Heart left ventricle (tissue), 16 donors: ENCODE data around the gene NKAIN2. TPM values are rescaled to one million over a fixed set of nuclear protein-coding genes. Genes with fewer than 3 reads are reported as not detected.

Experiments
- ATAC-seq, 4 donors: fragments of 200-7000 bp; cut with Tn5 transposase; one replicate each; pipeline ENCODE4 v1.9.1; 2020 to 2022; ENCODE audit warnings: moderate library complexity in 4 of 4, mild to moderate bottlenecking in 3 of 4, moderate number of reproducible peaks in 1 of 4
- DNase-seq, 5 donors: peaks; one replicate each; pipeline ENCODE4 v3.0.0-alpha.2; 2020
- H3K27ac ChIP-seq, 12 donors: fragments of 200-600 bp; sonication (generic) in 4 of 12; one replicate each; pipeline versions ENCODE4 v1.5.0 to v1.8.0; 2016 to 2022; ENCODE audit warnings: mild to moderate bottlenecking in 2 of 12
- H3K27me3 ChIP-seq, 9 donors: fragments of 200-600 bp; sonication (generic) in 2 of 9; one replicate each; pipeline versions ENCODE4 v1.5.1 to v1.8.0; 2016 to 2022; ENCODE audit warnings: mild to moderate bottlenecking in 3 of 9
- H3K36me3 ChIP-seq, 9 donors: fragments of 200-600 bp; sonication (generic) in 2 of 9; one replicate each; pipeline versions ENCODE4 v1.5.0 to v1.8.0; 2018 to 2022; ENCODE audit warnings: mild to moderate bottlenecking in 2 of 9
- H3K4me1 ChIP-seq, 12 donors: fragments of 200-600 bp; sonication (generic) in 4 of 12; one replicate each; pipeline versions ENCODE4 v1.5.0 to v1.8.0; 2016 to 2022; ENCODE audit warnings: mild to moderate bottlenecking in 3 of 12
- H3K4me3 ChIP-seq, 12 donors: fragments of 200-600 bp; sonication (generic) in 4 of 12; one replicate each; pipeline versions ENCODE4 v1.5.0 to v1.8.0; 2017 to 2022; ENCODE audit warnings: mild to moderate bottlenecking in 9 of 12, moderate library complexity in 4 of 12
- H3K9me3 ChIP-seq, 12 donors: fragments of 200-600 bp; sonication (generic) in 4 of 12; one replicate each; pipeline versions ENCODE4 v1.5.0 to v1.8.0; 2016 to 2022; ENCODE audit warnings: mild to moderate bottlenecking in 1 of 12
- CTCF ChIP-seq, 12 donors: fragments of 200-600 bp; sonication (generic) in 4 of 12; IDR thresholded peaks; one replicate each; pipeline versions ENCODE4 v1.5.0 to v1.8.0; 2018 to 2022; ENCODE audit warnings: antibody characterized with exemption in 12 of 12, mild to moderate bottlenecking in 5 of 12
- POLR2A ChIP-seq, 2 donors: fragments of 450-650 bp; IDR thresholded peaks; one replicate each; pipeline ENCODE4 v1.6.1; 2017; ENCODE audit warnings: antibody characterized with exemption in 2 of 2, mild to moderate bottlenecking in 2 of 2, moderate library complexity in 2 of 2
- WGBS, 4 donors: extraction: QIAGEN DNeasy Blood & Tissue Kit in 2 of 4; methylation state at CpG; one replicate each; pipeline versions ENCODE4 v1.1.5 to v1.1.7; 2013 to 2018; 5-methylcytosine and 5-hydroxymethylcytosine counted together
- intact Hi-C, 10 donors: fragments of 100-400 bp; cut with DNase I; formaldehyde crosslinking; loops; one replicate each; pipeline versions ENCODE4 v1.11.1 to v1.14.2; 2022
- polyA plus RNA-seq, 2 donors: library from polyadenylated mRNA; stranded (reverse); fragments of 200-250 nt; gene quantifications; one replicate each; pipeline ENCODE4 v1.2.3, GENCODE V29; 2013
- total RNA-seq, 9 donors: library from RNA; depleted of rRNA in 2 of 9; stranded (reverse); fragments of >200 nt in 2 of 9; fragmentation: NEBNext Ultra II Directional in 3 of 9; extraction: Animal tissue kit (Norgen Biotek cat#: 25700) in 3 of 9; gene quantifications; one replicate each; pipeline versions ENCODE4 v1.1.0 to v1.2.4, GENCODE V29; 2016 to 2023
- donor health status: ischemic (EF 13 %, LVEDD 7.1; RV severe dilation, severe dysfunction).
- donor health status: healthy with polysubstance abuse.
- donor health status: DM: no; HTN: yes; CAD: no.
- donor health status: DM: no; HTN: no; CAD: no.
- donor health status: ischemic (EF 25% LVEDD 6.9; RV normal size, moderate dysfunction).
- donor health status: ischemic (EF 25% LVEDD 5.7; RV mildly dilated, moderate dysfunction).
- donor health status: healthy.
- donor health status: DM: yes; HTN: yes; CAD: no.
- donor health status: ischemic (EF 35%, LVEDD 5.7; RV mildly dilated, moderate dysfunction).
- donor health status: nonischemic (EF 11% LVEDD 7.7; RV severe dilation, severe dysfunction).
- donor health status: DM: yes; HTN: yes; CAD: no.
- donor health status: PGD.
- donor health status: ischemic (EF 29% LVEDD 5.4; RV normal size, mild dysfunction).
- donor health status: nonischemic (EF 23%, LVEDD 6.1; RV moderate dilation, normal function).

The NKAIN2 gene
- total and polyA plus RNA-seq, 11 donors, result 0.19 to 0.83 (median 0.33) TPM; not detected in 2

- H3K27ac ChIP-seq, result no peak overlapping the region
- no peak overlapping the region for H3K4me3 ChIP-seq
- H3K9me3 ChIP-seq, result no peaks in the 10 kb centered on the region
- intact Hi-C loops, result no loop called here
- DNase-seq (no peak), ATAC-seq (no peak)
- TF ChIP-seq CTCF (IDR thresholded peaks at IDR 0.05), result no peak
- TF ChIP-seq POLR2A (IDR thresholded peaks at IDR 0.05), result no peak
- H3K4me1 ChIP-seq, result no peaks in the 10 kb centered on the region
- 77 to 82% (median 79%) methylated on average over 2 of the region's 2 CpGs for WGBS, 4 donors
- no peaks in the 10 kb centered on the region for H3K36me3 ChIP-seq
- no peaks in the 10 kb centered on the region for H3K27me3 ChIP-seq
Observed at GRCh38 chr6:124142852-124143251, 339.2 kb downstream of the NKAIN2 start.

GRCh38 chr6:124143435-124143834, 339.8 kb downstream of the NKAIN2 start:
- Histone ChIP-seq H3K4me3 (no peak overlapping the region), H3K36me3 (no peaks in the 10 kb centered on the region), H3K27me3 (no peaks in the 10 kb centered on the region), H3K4me1 (no peaks in the 10 kb centered on the region), H3K9me3 (no peaks in the 10 kb centered on the region), H3K27ac (no peak overlapping the region)
- ATAC-seq (no peak), DNase-seq (no peak)
- intact Hi-C loops, result no loop called here
- no peak for TF ChIP-seq CTCF (IDR thresholded peaks at IDR 0.05)
- no peak for TF ChIP-seq POLR2A (IDR thresholded peaks at IDR 0.05)

- TF ChIP-seq POLR2A (IDR thresholded peaks at IDR 0.05), result no peak
- TF ChIP-seq CTCF (IDR thresholded peaks at IDR 0.05), result no peak
- no peak overlapping the region for H3K4me3 ChIP-seq
- H3K4me1 ChIP-seq, result no peaks in the 10 kb centered on the region
- DNase-seq (no peak), ATAC-seq (no peak)
- no peaks in the 10 kb centered on the region for H3K27me3 ChIP-seq
- no peaks in the 10 kb centered on the region for H3K9me3 ChIP-seq
- H3K36me3 ChIP-seq, result no peaks in the 10 kb centered on the region
- H3K27ac ChIP-seq, result no peak overlapping the region
- intact Hi-C loops, result no loop called here
- 36 to 53% (median 44%) methylated on average over 5 of the region's 5 CpGs for WGBS, 4 donors
Observed at GRCh38 chr6:124147621-124148020, 344.0 kb downstream of the NKAIN2 start.

GRCh38 chr6:124148236-124148957, 344.7 kb downstream of the NKAIN2 start:
- DNase-seq (no peak), ATAC-seq (no peak)
- Histone ChIP-seq H3K36me3 (no peaks in the 10 kb centered on the region), H3K4me1 (no peaks in the 10 kb centered on the region), H3K4me3 (no peak overlapping the region), H3K27me3 (no peaks in the 10 kb centered on the region), H3K9me3 (no peaks in the 10 kb centered on the region), H3K27ac (no peak overlapping the region)
- TF ChIP-seq POLR2A (IDR thresholded peaks at IDR 0.05), result no peak
- TF ChIP-seq CTCF (IDR thresholded peaks at IDR 0.05), result no peak
- intact Hi-C loops, result no loop called here
- WGBS, 4 donors, result 36 to 45% (median 43%) methylated on average over 2 of the region's 2 CpGs
